ENCODE results near the gene RASSF4.

RASSF4 gene

DNA sequence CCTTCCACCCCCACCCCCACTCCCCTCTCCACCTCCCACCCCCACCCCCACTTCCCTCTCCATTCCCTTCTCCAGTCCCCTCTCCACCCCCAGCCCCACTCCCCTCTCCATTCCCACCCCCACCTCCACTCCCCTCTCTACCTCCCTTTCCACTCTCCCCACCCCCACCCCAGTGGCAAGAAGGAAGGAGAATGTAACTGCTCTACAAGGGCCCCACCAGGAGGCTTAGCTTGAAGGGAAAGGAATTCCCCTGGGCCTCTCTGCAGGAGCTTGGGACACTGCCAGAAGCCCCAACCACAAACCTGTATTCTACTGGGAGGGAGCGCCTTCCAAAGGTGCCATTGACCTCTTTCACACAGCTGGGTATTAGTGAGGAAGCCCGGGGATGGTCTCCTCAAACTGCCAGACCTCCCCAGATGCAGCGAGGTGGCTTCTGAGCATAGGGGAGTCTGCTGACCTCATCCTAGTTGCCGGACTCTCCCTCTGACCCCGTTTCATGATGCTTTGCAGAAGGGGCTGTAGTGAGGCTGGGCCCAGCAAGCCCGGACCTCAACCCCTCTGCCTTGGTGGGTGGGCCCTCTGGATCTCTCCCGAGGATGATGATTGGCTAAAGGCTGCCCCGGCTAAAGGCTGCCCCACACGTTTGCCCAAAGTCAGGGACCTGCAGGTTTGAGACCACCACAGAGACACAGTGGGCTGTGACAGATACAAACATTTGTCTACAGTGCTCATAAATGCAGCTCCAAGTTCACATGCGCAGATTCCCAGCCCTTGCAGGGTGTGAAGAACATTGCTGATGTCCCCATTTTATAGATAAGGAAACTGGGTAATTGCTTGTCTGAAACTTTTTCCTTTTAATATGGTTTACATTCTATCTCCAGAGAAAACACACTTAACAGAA lies 16.1 kb downstream of the RASSF4 start:
- peak; percentile 50 for DNase-seq (ENCODE audit: low spot score)

DNA sequence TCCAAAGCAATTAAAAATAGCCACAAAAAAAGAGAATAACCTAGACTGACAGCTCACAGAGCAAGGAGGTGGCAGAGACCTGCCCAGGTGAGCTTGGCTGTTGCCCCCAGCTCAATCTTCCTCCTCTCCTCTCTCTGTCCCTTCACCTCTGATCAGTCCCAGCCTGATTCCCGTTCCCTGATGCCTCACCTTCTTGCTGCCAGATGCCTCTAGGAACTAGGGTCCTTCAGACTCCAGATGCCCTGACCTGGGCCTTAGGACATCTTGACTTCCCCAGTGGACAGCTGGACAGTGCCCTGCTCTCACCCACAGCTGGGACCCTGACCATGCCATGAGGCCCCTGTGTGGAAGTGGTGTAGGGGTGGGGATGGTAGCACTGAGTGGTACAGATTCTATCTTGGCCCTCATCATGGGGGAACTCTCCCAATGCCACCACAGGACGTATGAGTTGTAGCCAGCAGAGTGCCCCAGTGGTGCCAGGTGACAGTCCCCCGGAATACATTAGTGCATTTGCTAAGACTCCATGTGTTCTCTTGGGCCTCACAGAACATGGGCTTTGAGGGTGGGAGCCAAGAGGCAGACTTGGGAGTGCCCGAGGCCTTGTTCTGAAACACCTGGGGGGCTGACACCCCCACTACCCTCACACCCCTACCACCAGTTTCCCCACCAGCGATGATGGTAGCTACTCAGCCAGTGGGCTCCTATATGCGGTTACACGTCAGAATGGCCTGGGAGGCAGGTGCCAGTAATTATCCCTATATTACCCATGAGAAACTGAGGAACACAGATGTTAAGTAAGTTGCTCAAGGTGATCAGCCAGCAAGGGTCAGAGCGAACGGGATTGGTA lies 17.0 kb downstream of the RASSF4 start:
- no peak for DNase-seq (ENCODE audit: low spot score)

- DNase-seq (ENCODE audit: low spot score), result no peak
These were observed 17.9 kb downstream of the RASSF4 start for GRCh38 chr10:44977287-44978212.

DNA sequence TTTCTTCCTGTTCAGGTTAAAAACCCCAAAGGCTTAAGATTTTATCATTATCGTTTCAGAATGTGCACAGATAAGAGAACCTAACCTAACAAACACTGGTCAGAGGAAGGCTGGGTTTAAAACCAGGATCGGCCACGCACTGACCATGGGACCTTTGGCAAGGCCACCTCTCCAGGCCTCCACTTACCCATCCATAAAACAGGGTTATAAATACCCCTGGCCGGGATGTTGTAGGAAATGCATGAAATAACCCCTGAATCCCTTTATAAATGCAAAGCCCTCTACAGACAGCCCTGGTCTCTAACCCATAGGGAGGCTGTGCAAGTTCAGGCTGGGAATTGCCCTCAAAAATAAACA lies 18.6 kb downstream of the RASSF4 start:
- DNase-seq (ENCODE audit: low spot score), result no peak

DNA sequence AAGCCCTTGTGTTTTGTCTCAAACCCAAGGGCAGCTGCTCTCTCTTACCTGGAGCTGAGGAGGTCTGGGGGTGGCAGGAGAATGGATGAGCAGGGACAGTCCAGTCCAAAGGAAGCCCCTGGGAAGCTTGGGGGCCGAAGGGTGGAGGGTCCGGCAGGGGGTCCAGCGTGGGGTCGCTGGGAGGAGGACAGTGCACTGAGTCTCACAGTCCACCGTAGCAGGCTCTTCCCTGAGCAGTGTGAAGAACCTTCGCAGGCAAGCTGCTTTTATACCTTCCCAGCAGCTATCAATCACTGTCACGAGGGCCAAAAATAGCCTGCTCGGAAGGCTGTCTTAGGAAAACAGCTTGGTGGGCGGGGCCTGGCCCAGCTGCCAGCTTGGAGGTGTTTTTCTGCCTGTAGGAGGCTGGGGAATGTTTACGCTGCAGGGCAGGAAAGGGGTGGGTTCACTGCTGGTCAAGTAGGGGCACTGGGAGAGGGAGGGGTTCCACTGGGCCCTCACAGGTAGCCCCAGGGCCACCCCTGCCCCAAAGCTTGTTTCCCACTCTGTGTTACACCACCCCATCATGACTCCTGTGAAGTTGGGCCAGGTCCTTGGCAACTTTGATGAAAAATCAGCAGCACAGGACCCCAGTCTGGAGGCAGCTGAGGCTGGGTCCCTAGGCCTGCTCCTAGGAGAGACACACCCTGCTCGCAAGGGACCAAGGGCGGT lies 19.1 kb downstream of the RASSF4 start, which contains the start of gene DEPP1:
TSS of gene DEPP1 (minus strand) at position 240 of the 711 bp plus-strand sequence. CDS start 779 bp downstream, outside the sequence.
- peak; percentile 95 for DNase-seq (ENCODE audit: low spot score)

DNA sequence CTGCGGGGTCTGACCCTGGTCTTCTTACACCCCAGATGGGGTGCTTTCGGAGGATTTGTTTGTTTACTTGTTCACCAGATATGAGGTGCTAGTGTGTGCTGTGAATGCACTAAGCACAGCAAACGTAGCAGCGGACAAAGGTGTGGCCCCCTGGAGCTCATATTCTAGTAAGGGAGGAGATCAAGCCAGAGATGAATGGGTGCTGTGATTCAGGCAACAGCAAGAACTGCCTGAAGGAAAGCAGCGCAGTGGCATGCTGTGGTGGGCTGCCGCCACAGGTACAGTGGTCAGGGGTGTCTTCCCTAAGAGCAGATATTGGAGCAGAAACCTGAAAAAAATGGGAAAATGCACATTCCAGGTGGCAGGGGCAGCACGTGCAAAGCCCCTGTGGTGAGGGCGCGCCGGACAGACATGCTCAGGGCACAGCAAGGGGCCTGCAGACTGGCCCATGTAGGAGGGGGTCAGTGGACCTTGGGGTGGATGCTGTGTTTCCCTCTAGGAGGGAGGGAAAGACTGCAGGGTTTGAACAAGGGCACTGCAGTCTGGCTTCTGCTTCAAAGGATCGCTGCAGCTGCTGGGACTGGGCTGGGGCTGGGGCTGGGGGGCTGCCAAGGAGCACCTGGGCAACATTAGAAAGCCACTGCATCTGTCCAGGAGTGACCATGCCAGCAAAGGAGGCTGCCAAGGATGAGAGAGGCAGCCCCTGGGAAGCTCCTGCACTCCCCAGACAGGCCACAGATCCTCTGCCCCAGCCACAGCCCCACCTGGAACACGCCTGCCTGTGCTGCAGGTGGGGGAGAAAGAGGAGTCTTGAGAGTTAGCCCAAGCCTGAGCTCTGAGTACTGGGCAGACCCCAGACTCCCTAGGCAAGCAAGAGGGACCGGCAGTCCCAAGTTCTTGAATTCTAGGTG lies 19.9 kb downstream of the RASSF4 start:
- no peak for DNase-seq (ENCODE audit: low spot score)

DNA sequence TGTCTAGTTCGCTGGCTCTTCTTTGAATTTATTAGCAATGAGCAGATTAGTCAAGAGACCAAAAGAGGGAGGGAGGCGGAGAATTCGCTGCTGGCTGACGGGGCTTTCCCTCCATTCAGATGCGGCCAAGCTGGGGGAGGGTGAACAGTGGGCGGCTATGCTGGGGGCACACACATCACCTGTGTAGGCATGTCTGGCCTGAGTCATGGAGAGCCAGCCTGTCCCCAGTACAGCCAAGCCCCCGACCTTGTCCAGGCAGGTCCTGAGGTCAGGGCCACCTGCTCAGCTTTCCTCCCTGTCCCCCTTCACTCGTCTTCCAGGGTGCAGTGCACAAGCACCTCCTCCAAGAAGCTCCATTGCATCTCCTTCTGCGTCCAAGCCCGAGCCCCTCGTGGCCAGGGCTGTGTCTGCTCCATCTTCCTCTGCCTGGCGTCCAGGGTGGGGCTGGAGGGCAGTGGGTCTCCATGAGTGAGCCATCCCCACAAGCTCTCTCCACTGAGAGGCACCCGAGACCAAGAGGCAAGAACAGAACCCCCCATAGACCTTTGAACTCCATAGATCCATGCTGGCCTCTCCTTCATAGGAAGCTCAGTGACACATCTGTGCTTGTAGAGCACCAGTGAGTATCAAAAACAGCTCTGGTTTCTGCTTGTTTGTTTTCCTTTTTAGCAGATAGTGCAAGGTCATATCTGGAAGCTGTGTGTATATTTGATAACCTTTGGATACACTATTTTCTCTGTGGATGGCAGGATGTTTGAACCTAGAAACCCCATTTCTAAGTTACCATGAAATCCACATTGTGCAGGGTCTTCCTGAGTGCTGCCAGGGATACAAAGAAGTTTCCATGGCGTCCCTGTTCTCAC lies 20.9 kb downstream of the RASSF4 start:
- DNase-seq (ENCODE audit: low spot score), result no peak

- DNase-seq (ENCODE audit: low spot score), result no peak
These were observed 21.8 kb downstream of the RASSF4 start for GRCh38 chr10:44981172-44982113.

- DNase-seq (ENCODE audit: low spot score), result no peak
These were observed 22.5 kb downstream of the RASSF4 start for GRCh38 chr10:44982114-44982460.

DNA sequence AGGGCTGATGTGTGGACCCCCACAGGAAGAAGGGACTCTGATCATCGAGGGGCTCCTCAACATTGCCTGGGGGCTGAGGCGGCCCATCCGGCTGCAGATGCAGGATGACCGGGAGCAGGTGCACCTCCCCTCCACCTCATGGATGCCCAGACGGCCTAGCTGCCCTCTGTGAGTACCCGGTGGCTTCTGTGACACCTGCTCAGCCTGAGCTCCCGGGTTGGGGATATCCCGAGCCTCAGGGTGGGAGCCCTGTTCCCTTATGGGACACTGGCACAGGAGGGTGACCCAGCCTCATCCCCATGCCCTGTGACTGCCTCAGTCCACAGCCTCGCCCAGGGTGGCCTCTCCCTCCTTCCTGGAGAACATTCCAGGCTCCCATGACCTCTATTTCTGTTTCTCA lies 22.9 kb downstream of the RASSF4 start:
- DNase-seq (ENCODE audit: low spot score), result no peak

DNA sequence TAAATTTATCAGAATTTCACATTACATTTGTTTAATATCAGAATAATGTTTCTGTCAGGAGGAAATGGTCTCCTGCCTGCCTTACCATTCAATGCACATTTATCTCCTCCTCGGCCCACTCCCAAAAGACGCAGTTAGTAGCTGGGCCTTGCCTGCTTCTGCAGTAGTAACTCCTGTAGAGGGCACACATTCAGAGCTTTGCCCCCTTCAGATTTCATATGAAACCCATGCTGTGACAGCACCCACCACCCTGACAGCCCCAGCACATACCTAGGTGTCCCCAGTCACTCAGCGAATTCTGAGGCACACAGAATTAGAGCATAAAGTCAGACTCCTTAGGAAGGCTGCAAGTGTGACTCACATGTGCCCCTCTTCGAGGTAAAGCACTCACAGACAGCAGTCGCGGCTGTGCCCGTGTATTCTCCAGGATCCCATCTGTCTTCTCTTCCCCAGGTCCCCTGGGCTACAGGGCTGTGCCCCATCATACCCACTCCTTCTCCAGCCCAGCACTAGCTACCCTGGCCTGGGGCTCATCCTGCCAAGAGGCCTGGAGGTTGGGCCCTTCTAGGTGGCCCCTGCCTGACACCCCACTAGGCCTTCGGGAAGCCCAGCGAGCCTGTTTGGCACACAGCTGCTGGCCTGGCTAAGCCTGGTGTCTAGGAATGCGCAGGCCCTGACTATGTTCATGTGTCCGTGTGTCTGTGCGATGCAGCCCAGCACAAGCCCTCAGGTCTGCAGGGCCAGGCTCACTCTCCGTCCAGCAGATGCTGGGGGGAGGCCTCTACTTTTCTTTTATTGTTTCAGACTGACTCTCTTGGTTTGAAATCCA lies 23.7 kb downstream of the RASSF4 start:
- DNase-seq (ENCODE audit: low spot score), result no peak

GRCh38 chr10:44983895-44984278 lies 24.3 kb downstream of the RASSF4 start:
- DNase-seq (ENCODE audit: low spot score), result no peak

- DNase-seq (ENCODE audit: low spot score), result no peak
These were observed 25.1 kb downstream of the RASSF4 start for GRCh38 chr10:44984671-44985101.

DNA sequence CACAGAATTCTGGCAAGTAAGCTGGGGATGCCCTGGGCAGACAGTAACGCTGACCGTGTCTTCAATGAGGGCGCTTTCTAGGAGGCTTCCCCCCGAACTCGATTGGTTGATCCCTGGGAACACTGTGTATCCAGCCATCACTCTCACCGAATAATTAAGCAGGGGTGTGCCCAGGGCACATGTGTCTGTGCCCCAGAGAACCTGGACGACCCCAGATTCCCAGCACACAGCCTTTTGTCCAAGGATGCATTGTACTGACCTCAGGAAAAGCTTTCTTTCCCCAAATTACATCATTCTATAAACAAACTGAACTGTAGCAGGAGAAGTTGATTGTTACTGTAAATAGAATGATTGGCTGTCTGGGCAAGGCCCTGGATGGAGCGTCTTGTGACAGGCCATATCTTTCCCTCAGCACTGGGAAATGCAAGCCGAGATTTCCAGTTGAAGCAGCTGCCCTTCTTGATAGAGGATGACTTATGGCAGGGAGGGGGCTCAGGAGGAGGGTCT lies 25.6 kb downstream of the RASSF4 start:
- DNase-seq (ENCODE audit: low spot score), result no peak

DNA sequence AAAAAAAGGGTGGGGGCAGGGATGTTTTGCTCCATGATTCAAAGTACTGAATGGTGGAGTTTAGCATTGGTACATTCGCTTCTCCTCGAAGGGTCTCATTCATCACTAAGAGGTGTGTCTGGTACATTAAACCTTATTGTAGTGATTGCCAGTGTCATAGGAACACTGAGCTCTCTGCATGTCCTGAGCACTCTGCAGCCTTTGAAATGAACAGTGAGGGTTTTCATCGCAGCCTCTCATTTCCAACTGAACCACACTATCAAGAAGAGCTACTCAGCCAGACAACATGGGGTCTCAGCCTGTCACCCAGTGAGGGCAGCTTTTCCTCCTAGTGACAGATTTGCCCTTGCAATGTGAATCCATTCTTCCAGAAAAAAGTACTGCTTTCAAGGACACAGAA lies 26.6 kb downstream of the RASSF4 start:
- DNase-seq (ENCODE audit: low spot score), result no peak

DNA sequence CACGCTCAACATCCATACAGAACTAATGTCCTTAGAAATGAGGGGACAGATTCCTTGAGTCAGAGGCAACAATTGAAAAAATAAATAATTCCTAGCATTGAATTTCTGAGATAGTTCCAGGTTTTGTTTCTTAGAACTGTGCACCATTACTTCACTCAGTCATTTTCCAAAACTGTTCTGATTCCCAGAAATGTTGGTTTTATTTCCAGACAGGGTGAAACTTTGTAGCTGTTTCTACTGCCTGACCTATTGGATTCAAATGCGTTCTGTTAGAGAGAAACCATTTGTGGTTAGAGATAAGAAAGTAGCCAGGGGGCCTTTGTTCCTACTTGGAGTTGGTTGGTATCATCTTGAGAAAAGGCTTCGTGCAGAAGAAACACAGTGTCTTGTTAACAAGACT lies 27.1 kb downstream of the RASSF4 start:
- no peak for DNase-seq (ENCODE audit: low spot score)

All from SK-N-DZ (cell line).